T-cell (primary cell): Measurements from ENCODE around the gene B3GNT5. TPM values are rescaled to one million over a fixed set of nuclear protein-coding genes. Genes with fewer than 3 reads are reported as not detected.
"Not testable (repeated sequence)": the region's sequence is repeated elsewhere in the genome, so short reads cannot be mapped to it uniquely, and the experiment has no call there.

Experiments
- ATAC-seq, 4 experiments: fragments of 200-7000 bp in 3 of 4; fragments of 150-1000 bp in 1 of 4; cut with Tn5 transposase; replicated peaks in 1 of 4; 1 replicate in 3 of 4; 2 replicates in 1 of 4; pipeline ENCODE4 v1.10.0; 2021; ENCODE audit warnings: moderate library complexity in 3 of 4, mild to moderate bottlenecking in 2 of 4, moderate number of reproducible peaks in 1 of 4
- CTCF ChIA-PET, 2 donors: fragments of 300-600 bp; sonication (Branson Sonifier 250); formaldehyde crosslinking; loops; one replicate each; lab custom pipeline; 2022; ENCODE audit warnings: antibody characterized with exemption in 2 of 2; lab: Charles Lee
- POLR2A ChIA-PET, 2 donors: fragments of 300-600 bp; sonication (Branson Sonifier 250); formaldehyde crosslinking; loops; one replicate each; lab custom pipeline; 2022; ENCODE audit warnings: antibody characterized with exemption in 2 of 2; lab: Charles Lee
- DNase-seq, 35 experiments: peaks; one replicate each; pipeline versions ENCODE4 v3.0.0 to v3.0.0-alpha.2; 2013 to 2023
- H3K27ac ChIP-seq: one replicate; pipeline ENCODE4 v1.5.1; 2013; ENCODE audit warnings: low read length
- H3K27me3 ChIP-seq, 2 experiments: replicated peaks in 1 of 2; 1 replicate in 1 of 2; 2 replicates in 1 of 2; pipeline versions ENCODE4 v1.6.1 to v1.7.0; 2013; ENCODE audit warnings: low read length in 1 of 2, mixed read lengths in 1 of 2; ENCODE audit not compliant: control insufficient read depth in 2 of 2, insufficient read depth in 2 of 2; ENCODE audit errors: extremely low read depth in 1 of 2
- H3K36me3 ChIP-seq, 2 donors: 1 replicate in 1 of 2; 2 replicates in 1 of 2; pipeline versions ENCODE4 v1.6.1 to v1.7.0; 2013; ENCODE audit warnings: low read length in 1 of 2; ENCODE audit not compliant: control insufficient read depth in 2 of 2, insufficient read depth in 1 of 2; ENCODE audit errors: extremely low read depth in 1 of 2
- H3K4me1 ChIP-seq, 2 experiments: 1 replicate in 1 of 2; 2 replicates in 1 of 2; pipeline versions ENCODE4 v1.6.1 to v1.7.0; 2013; ENCODE audit warnings: low read length in 2 of 2, mixed read lengths in 1 of 2; ENCODE audit not compliant: insufficient read depth in 2 of 2, control insufficient read depth in 1 of 2; ENCODE audit errors: extremely low read depth in 1 of 2
- H3K4me3 ChIP-seq, 2 donors: 1 replicate in 1 of 2; 2 replicates in 1 of 2; pipeline versions ENCODE4 v1.5.1 to v1.7.0; 2013; ENCODE audit warnings: mild to moderate bottlenecking in 2 of 2, low read length in 1 of 2, moderate library complexity in 1 of 2; ENCODE audit not compliant: control insufficient read depth in 1 of 2; ENCODE audit errors: extremely low read depth in 1 of 2
- H3K9me3 ChIP-seq: 2 replicates; pipeline ENCODE4 v1.7.0; 2013
- H3K27ac Mint-ChIP-seq, 2 donors: one replicate each; pipeline ENCODE4 v1.8.0; 2020 to 2021; ENCODE audit warnings: mild to moderate bottlenecking in 2 of 2, mixed read lengths in 2 of 2
- H3K27me3 Mint-ChIP-seq, 2 donors: one replicate each; pipeline ENCODE4 v1.8.0; 2021 to 2022; ENCODE audit warnings: mixed read lengths in 2 of 2
- H3K36me3 Mint-ChIP-seq: one replicate; pipeline ENCODE4 v1.8.0; 2021; ENCODE audit warnings: mixed read lengths
- H3K4me1 Mint-ChIP-seq, 3 donors: one replicate each; pipeline ENCODE4 v1.8.0; 2020 to 2022; ENCODE audit warnings: mixed read lengths in 3 of 3, mild to moderate bottlenecking in 1 of 3
- H3K4me3 Mint-ChIP-seq, 3 donors: one replicate each; pipeline ENCODE4 v1.8.0; 2020 to 2022; ENCODE audit warnings: mild to moderate bottlenecking in 3 of 3, mixed read lengths in 3 of 3, moderate library complexity in 3 of 3
- H3K9me3 Mint-ChIP-seq, 3 donors: one replicate each; pipeline ENCODE4 v1.8.0; 2020 to 2022; ENCODE audit warnings: mixed read lengths in 3 of 3
- WGBS: methylation state at CpG from one replicate; pipeline ENCODE4 v1.1.5; 2013; ENCODE audit warnings: missing lambda C conversion rate; ENCODE audit not compliant: insufficient coverage; 5-methylcytosine and 5-hydroxymethylcytosine counted together
- total RNA-seq, 35 experiments: library from RNA in 6 of 35; stranded (reverse) in 6 of 35; fragments of 120-200 nt in 1 of 35; gene quantifications; one replicate each; pipeline versions ENCODE4 v1.2.1 to v1.2.4 and lab custom pipeline; 2013 to 2026

Gene B3GNT5
- total RNA-seq, 5 donors from 2014 or later (not counting 1 experiment from before 2014, with no cell fraction given) = 0.16 to 0.92 (median 0.55) TPM

DNA sequence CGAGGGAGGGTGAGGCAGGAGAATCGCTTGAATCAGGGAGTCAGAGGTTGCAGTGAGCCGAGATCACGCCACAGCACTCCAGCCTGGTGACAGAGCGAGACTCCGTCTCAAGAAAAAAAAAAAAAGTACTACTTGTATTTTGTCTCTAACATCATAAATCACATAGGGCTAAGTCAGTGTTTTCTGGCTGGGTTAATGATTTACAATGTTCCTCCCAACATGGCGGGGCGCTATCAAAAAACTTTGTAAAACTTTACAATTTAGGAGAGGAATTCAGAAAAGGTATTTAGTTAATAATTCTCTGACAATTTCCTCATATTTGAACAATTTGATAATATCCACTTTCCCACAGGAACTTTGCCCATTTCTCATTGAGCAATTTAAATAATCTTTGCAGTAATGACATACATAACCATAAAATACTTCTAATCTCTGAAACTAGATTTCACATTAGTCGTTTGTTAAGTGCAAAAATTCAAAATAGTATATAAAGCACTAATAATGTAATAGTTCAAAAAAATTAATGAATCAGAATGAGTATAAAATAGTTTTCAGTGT lies 26.6 kb upstream of the B3GNT5 start:
- H3K27me3 Mint-ChIP-seq = peaks cover 0 to 3% of the 10 kb centered on the region in 2 donors
- no peak overlapping the region for H3K27ac Mint-ChIP-seq
- no peak overlapping the region for H3K4me3 Mint-ChIP-seq
- Histone ChIP-seq H3K27ac (no peak overlapping the region), H3K27me3 (no peaks in the 10 kb centered on the region), H3K9me3 (no peaks in the 10 kb centered on the region), H3K36me3 (no peaks in the 10 kb centered on the region), H3K4me1 (peaks cover 6 to 7% of the 10 kb centered on the region in 2 experiments), H3K4me3 (no peak overlapping the region)
- peaks cover 4% of the 10 kb centered on the region for H3K36me3 Mint-ChIP-seq
- ChIA-PET CTCF (no interaction called here), POLR2A (no interaction called here)
- DNase-seq (no peak), ATAC-seq (no peak)
- WGBS = 95% methylated on average over 4 of the region's 9 CpGs
- peaks cover 13% of the 10 kb centered on the region in 3 donors for H3K4me1 Mint-ChIP-seq
- H3K9me3 Mint-ChIP-seq = no peaks in the 10 kb centered on the region

DNA sequence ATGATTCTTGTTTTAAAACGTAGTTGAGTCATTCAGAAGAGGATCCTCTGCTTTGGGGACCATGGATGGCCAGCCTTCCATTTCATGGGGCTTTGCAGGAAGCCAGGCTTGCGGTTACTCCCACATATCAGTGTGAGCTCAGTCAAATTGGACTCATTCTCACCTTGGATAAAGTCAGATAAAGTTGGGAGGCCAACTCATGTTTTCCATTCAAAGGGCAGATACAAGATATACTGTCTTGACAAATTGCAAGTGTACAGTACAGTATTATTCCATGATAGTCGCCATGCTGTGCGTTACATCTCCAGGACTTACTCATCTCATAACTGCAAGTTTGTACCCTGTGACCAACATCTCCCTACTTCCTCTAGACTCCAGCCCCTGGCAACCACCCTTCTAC lies 25.5 kb upstream of the B3GNT5 start:
- Mint-ChIP-seq H3K27ac (no peak overlapping the region), H3K4me1 (peaks cover 13% of the 10 kb centered on the region in 3 donors), H3K9me3 (no peaks in the 10 kb centered on the region), H3K36me3 (peaks cover 4% of the 10 kb centered on the region), H3K27me3 (peaks cover 0 to 3% of the 10 kb centered on the region in 2 donors), H3K4me3 (no peak overlapping the region)
- Histone ChIP-seq H3K36me3 (no peaks in the 10 kb centered on the region), H3K9me3 (no peaks in the 10 kb centered on the region), H3K27ac (no peak overlapping the region), H3K27me3 (no peaks in the 10 kb centered on the region), H3K4me3 (no peak overlapping the region), H3K4me1 (peaks cover 6 to 7% of the 10 kb centered on the region in 2 experiments)
- ATAC-seq (no peak), DNase-seq (no peak)
- ChIA-PET POLR2A (no interaction called here), CTCF (no interaction called here)
- 85% methylated on average over 3 of the region's 4 CpGs for WGBS

DNA sequence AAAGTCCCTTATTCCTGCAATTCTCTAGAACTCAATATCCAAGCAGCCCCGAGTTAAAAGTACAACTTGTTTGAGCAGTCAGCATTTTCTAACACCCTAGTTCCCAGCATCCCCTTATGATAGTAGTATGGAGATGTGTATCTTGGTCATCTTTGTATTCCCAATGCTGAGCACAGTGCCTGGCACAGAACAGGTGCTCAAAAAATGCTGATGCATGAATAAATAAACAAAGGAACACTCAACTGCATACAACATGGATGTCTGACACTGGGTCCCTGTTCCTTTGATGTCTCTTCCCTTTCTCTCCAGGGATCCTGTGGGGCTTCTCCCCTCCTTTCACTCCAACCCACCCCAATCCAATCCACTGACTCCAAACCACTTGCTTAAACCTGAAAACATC lies 23.9 kb upstream of the B3GNT5 start:
- no peak overlapping the region for H3K27ac ChIP-seq
- CTCF ChIA-PET = no interaction called here
- Mint-ChIP-seq H3K9me3 (no peaks in the 10 kb centered on the region), H3K4me1 (peaks cover 10 to 11% (median 10%) of the 10 kb centered on the region in 3 donors), H3K4me3 (no peak overlapping the region), H3K36me3 (peaks cover 4% of the 10 kb centered on the region), H3K27me3 (peaks cover 0 to 3% of the 10 kb centered on the region in 2 donors), H3K27ac (no peak overlapping the region)
- H3K36me3 ChIP-seq = no peaks in the 10 kb centered on the region
- H3K27me3 ChIP-seq = no peaks in the 10 kb centered on the region
- H3K9me3 ChIP-seq = no peaks in the 10 kb centered on the region
- ATAC-seq = no peak
- no CpG with 5 or more reads among the region's 1 CpG for WGBS
- no peak for DNase-seq
- H3K4me3 ChIP-seq = no peak overlapping the region
- H3K4me1 ChIP-seq = peaks cover 6% of the 10 kb centered on the region in 2 experiments
- POLR2A ChIA-PET = no interaction called here

DNA sequence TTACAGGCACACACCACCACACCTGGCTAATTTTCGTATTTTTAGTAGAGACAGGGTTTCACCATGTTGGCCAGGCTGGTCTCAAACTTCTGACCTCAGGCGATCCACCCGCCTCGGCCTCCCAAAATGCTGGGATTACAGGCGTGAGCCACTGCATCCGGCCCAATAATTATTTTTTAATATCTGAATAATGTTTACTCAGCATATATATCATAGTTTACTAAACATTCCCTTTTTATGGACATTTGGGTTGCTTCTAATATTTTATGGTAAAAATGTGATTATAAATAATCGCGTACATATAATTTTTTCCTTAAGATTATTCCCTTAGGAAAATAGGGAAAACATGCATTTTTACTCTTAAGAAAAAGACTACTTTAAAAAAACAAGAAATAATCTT lies 22.8 kb upstream of the B3GNT5 start:
- H3K4me1 Mint-ChIP-seq, POLR2A ChIA-PET, H3K27ac ChIP-seq, H3K9me3 ChIP-seq, H3K27me3 ChIP-seq, DNase-seq, H3K4me3 Mint-ChIP-seq, ATAC-seq, H3K36me3 ChIP-seq, H3K9me3 Mint-ChIP-seq, H3K4me1 ChIP-seq, H3K27me3 Mint-ChIP-seq, CTCF ChIA-PET, H3K27ac Mint-ChIP-seq, H3K36me3 Mint-ChIP-seq, H3K4me3 ChIP-seq: not testable (repeated sequence)
- WGBS = 100% methylated on average over 1 of the region's 8 CpGs

DNA sequence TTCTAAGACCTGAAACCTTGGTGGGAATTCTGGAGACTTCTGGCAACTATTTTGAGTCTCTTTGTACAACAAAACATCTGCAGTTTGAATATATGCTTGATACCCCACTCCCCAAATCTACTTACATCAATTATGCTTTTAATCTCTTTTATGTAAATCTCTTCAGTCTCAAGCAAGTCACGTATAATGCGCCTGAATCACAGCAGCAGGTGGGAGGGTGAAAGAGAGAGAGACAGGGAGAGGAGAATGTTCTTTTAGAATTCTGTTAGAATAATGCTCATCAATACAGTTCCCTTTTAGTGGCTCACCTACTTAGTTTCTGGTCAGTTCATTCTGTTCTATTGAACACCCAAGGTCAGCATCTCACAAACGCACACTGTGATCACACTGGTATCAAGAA lies 22.2 kb upstream of the B3GNT5 start:
- Histone ChIP-seq H3K4me1 (no peaks in the 10 kb centered on the region), H3K4me3 (no peak overlapping the region), H3K27ac (no peak overlapping the region), H3K27me3 (no peaks in the 10 kb centered on the region), H3K9me3 (no peaks in the 10 kb centered on the region), H3K36me3 (no peaks in the 10 kb centered on the region)
- Mint-ChIP-seq H3K4me1 (no peaks in the 10 kb centered on the region), H3K27me3 (peaks cover 0 to 3% of the 10 kb centered on the region in 2 donors), H3K4me3 (no peak overlapping the region), H3K27ac (no peak overlapping the region), H3K36me3 (peaks cover 4% of the 10 kb centered on the region), H3K9me3 (no peaks in the 10 kb centered on the region)
- ATAC-seq (no peak), DNase-seq (no peak)
- WGBS = 100% methylated on average over 1 of the region's 3 CpGs
- CTCF ChIA-PET = no interaction called here
- POLR2A ChIA-PET = no interaction called here

DNA sequence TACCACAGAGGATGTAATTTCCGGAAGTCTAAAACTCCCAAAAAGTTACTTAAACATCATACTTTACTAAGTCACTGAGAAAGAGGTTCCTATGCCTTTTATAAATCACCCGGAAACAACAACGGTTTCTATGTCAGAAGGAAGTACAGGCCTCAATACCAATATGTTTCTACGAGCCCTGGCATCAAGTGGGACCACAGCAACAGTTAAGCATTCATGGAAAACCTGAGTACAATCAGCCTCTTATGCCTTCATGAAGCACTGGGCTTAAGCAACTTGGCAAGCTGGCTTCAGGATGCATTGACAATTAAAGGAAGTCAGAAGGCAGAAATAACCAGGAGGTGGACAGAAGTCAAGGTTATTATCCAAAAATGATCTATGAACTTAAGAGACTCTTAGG lies 19.1 kb upstream of the B3GNT5 start:
- DNase-seq (no peak), ATAC-seq (no peak)
- no peaks in the 10 kb centered on the region for H3K36me3 Mint-ChIP-seq
- Histone ChIP-seq H3K9me3 (no peaks in the 10 kb centered on the region), H3K4me1 (no peaks in the 10 kb centered on the region), H3K36me3 (no peaks in the 10 kb centered on the region), H3K4me3 (no peak overlapping the region), H3K27me3 (no peaks in the 10 kb centered on the region), H3K27ac (no peak overlapping the region)
- no peak overlapping the region for H3K27ac Mint-ChIP-seq
- 67% methylated on average over 1 of the region's 4 CpGs for WGBS
- peaks cover 0 to 3% of the 10 kb centered on the region in 2 donors for H3K27me3 Mint-ChIP-seq
- H3K4me1 Mint-ChIP-seq = no peaks in the 10 kb centered on the region
- no peak overlapping the region for H3K4me3 Mint-ChIP-seq
- H3K9me3 Mint-ChIP-seq = no peaks in the 10 kb centered on the region
- ChIA-PET CTCF (no interaction called here), POLR2A (no interaction called here)

DNA sequence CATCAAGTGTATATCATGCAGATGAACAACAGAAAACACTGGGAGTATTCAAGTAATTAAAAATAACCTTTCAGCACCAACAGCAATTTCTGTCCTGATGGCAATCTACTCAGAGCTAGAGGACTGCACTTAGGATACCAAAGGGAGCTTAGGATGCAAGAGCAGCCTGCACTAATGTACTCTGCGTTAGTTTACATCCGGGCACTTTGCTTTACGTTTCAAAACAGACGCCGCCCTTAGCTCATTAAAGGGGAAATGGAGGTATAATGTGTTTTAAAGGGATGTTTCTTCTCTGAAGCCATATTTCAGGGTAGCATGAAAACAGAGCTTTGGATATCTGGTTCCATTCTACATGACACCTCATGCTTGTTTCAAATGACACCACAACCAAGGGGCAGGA lies 14.0 kb upstream of the B3GNT5 start:
- Histone ChIP-seq H3K27me3 (peaks cover 0 to 10% of the 10 kb centered on the region in 2 experiments), H3K27ac (no peak overlapping the region), H3K36me3 (no peaks in the 10 kb centered on the region), H3K4me3 (no peak overlapping the region), H3K4me1 (no peaks in the 10 kb centered on the region), H3K9me3 (no peaks in the 10 kb centered on the region)
- Mint-ChIP-seq H3K27me3 (peaks cover 3 to 7% of the 10 kb centered on the region in 2 donors), H3K27ac (no peak overlapping the region), H3K4me3 (no peak overlapping the region), H3K9me3 (peaks cover 7 to 16% (median 13%) of the 10 kb centered on the region in 3 donors), H3K36me3 (peaks cover 23% of the 10 kb centered on the region), H3K4me1 (no peaks in the 10 kb centered on the region)
- DNase-seq = no peak
- POLR2A ChIA-PET = no interaction called here
- CTCF ChIA-PET = no interaction called here
- 95% methylated on average over 2 of the region's 5 CpGs for WGBS
- no peak for ATAC-seq
